Chondrocyte (in vitro differentiated cells): ENCODE results near the gene ORMDL2. TPM values are rescaled to one million over a fixed set of nuclear protein-coding genes. Genes with fewer than 3 reads are reported as not detected.

Experiments
- DNase-seq: peaks from one replicate; pipeline ENCODE4 v3.0.0; 2021; ENCODE audit warnings: mixed read lengths, low spot score
- H3K27ac Mint-ChIP-seq: one replicate; pipeline ENCODE4 v1.8.0; 2021; ENCODE audit warnings: mild to moderate bottlenecking, moderate library complexity, mixed read lengths; ENCODE audit not compliant: unreplicated experiment
- H3K27me3 Mint-ChIP-seq: 2 replicates; pipeline ENCODE4 v1.8.0; 2021; ENCODE audit warnings: low read depth, mixed read lengths
- H3K36me3 Mint-ChIP-seq: 2 replicates; pipeline ENCODE4 v1.8.0; 2021; ENCODE audit warnings: low read depth, mixed read lengths
- H3K4me1 Mint-ChIP-seq: 2 replicates; pipeline ENCODE4 v1.8.0; 2021; ENCODE audit warnings: low read depth, mild to moderate bottlenecking, mixed read lengths
- H3K4me3 Mint-ChIP-seq: one replicate; pipeline ENCODE4 v1.8.0; 2021; ENCODE audit warnings: mild to moderate bottlenecking, moderate library complexity, mixed read lengths; ENCODE audit not compliant: unreplicated experiment
- H3K9me3 Mint-ChIP-seq: 2 replicates; pipeline ENCODE4 v1.8.0; 2021; ENCODE audit warnings: low read depth, mixed read lengths
- total RNA-seq: library from RNA; stranded (reverse); gene quantifications from 3 replicates; pipeline ENCODE4 v1.2.1, GENCODE V29; 2021
- TF ChIP-seq, protein P1 (sequence below): fragments of 200-600 bp; sonication (generic); IDR thresholded peaks from 2 replicates; pipeline ENCODE4 v1.5.0; 2021; ENCODE audit warnings: antibody characterized with exemption, mild to moderate bottlenecking, moderate library complexity

The ORMDL2 gene
- total RNA-seq, 1 donor from 2014 or later = 31.4 TPM

DNA sequence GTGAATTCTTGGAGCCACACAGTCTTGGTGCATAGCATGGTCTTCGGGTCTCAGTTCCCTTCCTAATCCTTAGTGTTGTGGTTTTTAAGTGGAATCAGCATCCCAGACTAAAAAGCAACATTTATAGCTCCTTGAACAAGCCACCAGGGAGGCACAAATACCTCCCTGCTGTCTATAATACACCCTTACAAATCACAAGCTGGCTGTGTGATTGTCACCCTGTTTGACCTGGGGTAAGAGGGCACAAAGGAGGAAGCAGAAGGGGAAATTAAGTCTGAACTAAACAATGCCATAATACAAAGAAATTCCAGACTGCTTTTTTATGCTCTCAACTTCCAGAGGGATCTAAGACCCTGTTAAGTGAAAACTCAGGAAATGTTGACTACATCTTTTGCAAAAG, 32.6 kb downstream of the ORMDL2 start:
- DNase-seq = no peak
- TF ChIP-seq, protein P1, sequence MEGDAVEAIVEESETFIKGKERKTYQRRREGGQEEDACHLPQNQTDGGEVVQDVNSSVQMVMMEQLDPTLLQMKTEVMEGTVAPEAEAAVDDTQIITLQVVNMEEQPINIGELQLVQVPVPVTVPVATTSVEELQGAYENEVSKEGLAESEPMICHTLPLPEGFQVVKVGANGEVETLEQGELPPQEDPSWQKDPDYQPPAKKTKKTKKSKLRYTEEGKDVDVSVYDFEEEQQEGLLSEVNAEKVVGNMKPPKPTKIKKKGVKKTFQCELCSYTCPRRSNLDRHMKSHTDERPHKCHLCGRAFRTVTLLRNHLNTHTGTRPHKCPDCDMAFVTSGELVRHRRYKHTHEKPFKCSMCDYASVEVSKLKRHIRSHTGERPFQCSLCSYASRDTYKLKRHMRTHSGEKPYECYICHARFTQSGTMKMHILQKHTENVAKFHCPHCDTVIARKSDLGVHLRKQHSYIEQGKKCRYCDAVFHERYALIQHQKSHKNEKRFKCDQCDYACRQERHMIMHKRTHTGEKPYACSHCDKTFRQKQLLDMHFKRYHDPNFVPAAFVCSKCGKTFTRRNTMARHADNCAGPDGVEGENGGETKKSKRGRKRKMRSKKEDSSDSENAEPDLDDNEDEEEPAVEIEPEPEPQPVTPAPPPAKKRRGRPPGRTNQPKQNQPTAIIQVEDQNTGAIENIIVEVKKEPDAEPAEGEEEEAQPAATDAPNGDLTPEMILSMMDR = no peak
- no peaks in the 10 kb centered on the region for H3K27me3 Mint-ChIP-seq
- H3K36me3 Mint-ChIP-seq = no peaks in the 10 kb centered on the region
- no peaks in the 10 kb centered on the region for H3K9me3 Mint-ChIP-seq
- peaks cover 54% of the 10 kb centered on the region for H3K4me1 Mint-ChIP-seq
- H3K27ac Mint-ChIP-seq = peak overlapping the region; percentile 75
- H3K4me3 Mint-ChIP-seq = no peak overlapping the region

- H3K27me3 Mint-ChIP-seq = no peaks in the 10 kb centered on the region
- TF ChIP-seq, protein P1 = no peak
- peaks cover 49% of the 10 kb centered on the region for H3K4me1 Mint-ChIP-seq
- no peak for DNase-seq
- no peak overlapping the region for H3K4me3 Mint-ChIP-seq
- no peaks in the 10 kb centered on the region for H3K9me3 Mint-ChIP-seq
- no peak overlapping the region for H3K27ac Mint-ChIP-seq
- H3K36me3 Mint-ChIP-seq = no peaks in the 10 kb centered on the region
These were observed 33.1 kb downstream of the ORMDL2 start for GRCh38 chr12:55850893-55851292.

DNA sequence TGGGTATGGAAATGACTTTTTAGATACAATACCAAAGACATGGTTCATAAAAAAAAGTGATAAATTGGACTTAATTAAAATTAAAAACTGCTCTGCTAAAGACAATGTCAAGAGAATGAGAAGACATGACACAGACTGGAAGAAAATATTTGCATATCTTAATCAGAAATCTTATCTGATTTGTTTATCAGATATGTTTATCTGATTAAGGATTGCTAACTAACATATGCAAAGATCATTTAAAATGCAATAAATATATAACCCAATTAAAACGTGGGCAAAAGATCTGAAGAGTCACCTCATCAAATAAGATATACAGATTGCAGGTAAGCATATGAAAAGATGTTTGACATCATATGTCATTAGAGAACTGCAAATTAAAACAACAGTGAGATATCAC, 34.9 kb downstream of the ORMDL2 start:
- DNase-seq = no peak
- TF ChIP-seq, protein P1 = no peak
- peaks cover 30% of the 10 kb centered on the region for H3K4me1 Mint-ChIP-seq
- H3K9me3 Mint-ChIP-seq = no peaks in the 10 kb centered on the region
- H3K27ac Mint-ChIP-seq = no peak overlapping the region
- no peaks in the 10 kb centered on the region for H3K36me3 Mint-ChIP-seq
- no peak overlapping the region for H3K4me3 Mint-ChIP-seq
- H3K27me3 Mint-ChIP-seq = no peaks in the 10 kb centered on the region

GRCh38 chr12:55861396-55861795, 43.6 kb downstream of the ORMDL2 start:
- TF ChIP-seq, protein P1 = no peak
- H3K9me3 Mint-ChIP-seq = peaks cover 5% of the 10 kb centered on the region
- H3K27ac Mint-ChIP-seq = no peak overlapping the region
- no peak overlapping the region for H3K4me3 Mint-ChIP-seq
- H3K27me3 Mint-ChIP-seq = no peaks in the 10 kb centered on the region
- no peak for DNase-seq
- H3K4me1 Mint-ChIP-seq = no peaks in the 10 kb centered on the region
- H3K36me3 Mint-ChIP-seq = no peaks in the 10 kb centered on the region

- no peak for DNase-seq
- Mint-ChIP-seq H3K36me3 (no peaks in the 10 kb centered on the region), H3K4me1 (no peaks in the 10 kb centered on the region), H3K27ac (no peak overlapping the region), H3K27me3 (no peaks in the 10 kb centered on the region), H3K4me3 (no peak overlapping the region), H3K9me3 (peaks cover 5% of the 10 kb centered on the region)
- TF ChIP-seq, protein P1 = no peak
These were observed 44.0 kb downstream of the ORMDL2 start for GRCh38 chr12:55861871-55862270.
